Measurements from ENCODE around the gene RFX4.
A peak's percentile ranks its signal among the peaks of the same experiment; 100 is the strongest.

RFX4 gene

DNA sequence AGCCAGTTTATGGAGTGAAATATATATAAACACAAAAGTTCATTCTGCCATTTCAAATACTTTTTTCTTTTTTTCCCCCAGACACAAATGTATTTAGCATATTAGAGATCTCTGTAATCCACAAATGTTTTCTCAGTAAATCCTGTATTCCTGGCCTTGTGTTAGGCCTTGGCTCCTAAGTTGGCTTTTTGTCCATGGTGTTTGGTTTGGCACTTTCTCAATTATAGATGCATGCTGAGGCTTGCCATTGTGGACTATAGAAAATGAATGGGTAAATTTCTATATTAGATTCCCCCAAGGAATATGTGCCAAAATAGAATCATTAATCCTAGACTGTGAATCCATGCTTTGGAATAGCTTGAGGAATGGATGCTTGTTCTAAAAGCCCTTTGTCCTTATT lies 208.7 kb downstream of the RFX4 start:
- DNase-seq (ENCODE audit: insufficient read length, low spot score) (no peak), FAIRE-seq (no peak)

DNA sequence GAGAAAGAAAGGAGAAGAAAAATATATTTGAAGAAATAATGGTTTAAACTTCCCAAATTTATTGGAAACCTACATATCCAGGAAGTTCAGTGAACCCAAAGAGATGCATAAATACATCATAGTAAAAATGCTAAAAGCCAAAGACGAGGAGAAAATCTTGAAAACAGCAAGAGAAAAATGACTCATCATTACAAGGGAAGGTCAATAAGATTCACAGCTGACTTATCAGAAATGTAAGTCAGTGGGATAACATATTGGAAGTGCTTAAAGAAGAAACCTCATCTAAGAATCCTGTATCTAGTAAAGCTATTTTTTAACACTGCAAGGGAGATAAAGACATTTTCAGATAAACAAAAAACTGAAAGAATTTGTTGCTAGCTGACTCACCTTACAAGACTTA lies 211.6 kb downstream of the RFX4 start:
- no peak for DNase-seq (ENCODE audit: insufficient read length, low spot score)
- FAIRE-seq, result peak; percentile 26

GRCh38 chr12:106801167-106801708 lies 218.4 kb downstream of the RFX4 start:
- FAIRE-seq (peak; percentile 90), DNase-seq (ENCODE audit: insufficient read length, low spot score) (no peak)

GRCh38 chr12:106801830-106802533 lies 219.2 kb downstream of the RFX4 start:
- FAIRE-seq, result peak; percentile 23
- DNase-seq (ENCODE audit: insufficient read length, low spot score), result no peak

DNA sequence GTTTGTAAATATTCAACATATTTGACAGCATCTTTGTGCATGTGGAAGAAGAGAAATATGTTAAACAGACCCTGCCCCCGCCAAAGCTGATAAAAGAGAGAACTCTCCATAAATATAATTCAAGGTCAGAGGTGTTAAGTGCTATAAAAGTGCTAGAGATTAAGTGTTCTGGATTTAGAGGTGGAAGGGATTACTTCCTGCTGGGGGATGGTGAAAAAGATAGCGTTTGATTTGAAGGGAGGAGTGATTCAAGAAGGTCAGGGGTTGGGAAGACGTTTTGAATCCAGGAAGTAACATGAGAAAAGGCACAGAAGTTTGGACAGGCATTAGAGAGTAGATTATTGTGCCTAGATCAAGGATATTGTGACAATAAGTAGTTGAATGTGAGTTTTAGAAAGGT lies 221.9 kb downstream of the RFX4 start:
- FAIRE-seq, result no peak

More for the DNA sequence above, 221.9 kb downstream of the RFX4 start:
- no peak for DNase-seq (ENCODE audit: insufficient read length, low spot score)
